ENCODE measurements around the gene MYL10. TPM values are rescaled to one million over a fixed set of nuclear protein-coding genes. Genes with fewer than 3 reads are reported as not detected.

The MYL10 gene
- total and polyA plus RNA-seq, 2 of the 8 experiments (the other 6 are each of a cell fraction or from before 2014, with no cell fraction given) = 0.18 TPM; not detected in 1

DNA sequence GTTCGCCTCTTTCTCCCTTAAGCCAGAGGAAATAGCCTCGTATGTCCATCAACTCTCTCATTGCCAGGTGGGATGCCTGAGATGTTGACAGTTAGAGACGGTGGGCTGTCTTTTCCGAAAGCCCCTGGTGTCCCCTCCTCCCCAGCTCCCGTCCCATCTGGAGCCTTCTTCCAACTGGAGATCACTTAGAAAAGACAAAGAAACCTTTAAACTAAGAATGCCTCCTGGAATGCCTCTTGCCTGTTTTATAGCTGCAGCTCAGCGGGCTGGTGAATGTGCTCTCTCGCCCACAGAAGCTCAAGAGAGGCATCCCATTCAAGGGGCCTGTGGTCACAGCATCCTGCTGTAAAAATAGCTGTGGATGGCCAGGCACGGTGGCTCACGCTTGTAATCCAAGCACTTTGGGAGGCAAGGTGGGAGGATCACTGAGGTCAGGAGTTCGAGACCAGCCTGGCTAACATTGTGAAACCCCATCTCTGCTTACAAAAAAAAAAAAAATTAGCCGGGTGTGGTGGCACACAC is 5.2 kb upstream of the MYL10 start:
- no peak for FAIRE-seq
- Histone ChIP-seq H2BK15ac (ENCODE audit: low read length) (no peak overlapping the region), H3K56ac (replicated peaks; ENCODE audit: insufficient read length, low read depth, low read length) (no peak overlapping the region), H3K23me2 (ENCODE audit: low read depth, low read length) (no peaks in the 10 kb centered on the region), H4K5ac (ENCODE audit: insufficient read length, low read depth, low read length) (no peak overlapping the region), H3K14ac (ENCODE audit: insufficient read length) (no peak overlapping the region), H2AK5ac (ENCODE audit: low read depth, low read length) (no peak overlapping the region), H4K8ac (ENCODE audit: extremely low read depth, insufficient read depth, low read length) (no peak overlapping the region), H3K79me2 (ENCODE audit: control insufficient read depth in 1 of 2, insufficient read depth in 2 of 2, low read length in 2 of 2) (no peaks in the 10 kb centered on the region), H3K4me2 (ENCODE audit: insufficient read depth in 1 of 2, low read depth in 2 of 2, low read length in 2 of 2) (no peak overlapping the region), H3K9me3 (ENCODE audit: insufficient read depth in 2 of 2, low read depth in 1 of 2, low read length in 1 of 2) (0 out of 4 replicates have a peak, but pooled peaks cover 0 to 5% of the 10 kb centered on the region in 2 experiments), H2BK120ac (replicated peaks; ENCODE audit: low read depth, low read length) (no peak overlapping the region), H2BK5ac (ENCODE audit: low read depth, low read length) (no peak overlapping the region), H2BK12ac (ENCODE audit: low read depth, low read length) (no peak overlapping the region), H2BK20ac (ENCODE audit: low read length) (no peak overlapping the region), H3K23ac (ENCODE audit: insufficient read length) (no peak overlapping the region), H4K20me1 (replicated peaks in 1 of 2; ENCODE audit: control insufficient read depth in 1 of 2, insufficient read depth in 2 of 2, low read length in 2 of 2) (no peaks in the 10 kb centered on the region), H3K4ac (replicated peaks; ENCODE audit: insufficient read length, low read depth, low read length) (no peak overlapping the region), H3K27me3 (replicated peaks in 1 of 4; ENCODE audit: control insufficient read depth in 3 of 4, extremely low read depth in 1 of 4, insufficient read depth in 3 of 4, low read length in 3 of 4) (no peaks in the 10 kb centered on the region), H3K9ac (replicated peaks in 1 of 4; ENCODE audit: extremely low read depth in 1 of 4, low read depth in 3 of 4, low read length in 3 of 4) (no peak overlapping the region), H3K18ac (ENCODE audit: extremely low read depth, low read length) (no peak overlapping the region), H3K27ac (ENCODE audit: low read depth, low read length) (no peak overlapping the region), H3K4me1 (replicated peaks in 1 of 4; ENCODE audit: control insufficient read depth in 3 of 4, insufficient read depth in 4 of 4, low read length in 3 of 4) (peaks cover 0 to 4% (median 2%) of the 10 kb centered on the region in 4 experiments; a peak in 4 of 7 replicates), H2AFZ (ENCODE audit: low read length) (no peak overlapping the region), H4K91ac (replicated peaks; ENCODE audit: insufficient read length, low read length) (no peak overlapping the region), H3K4me3 (ENCODE audit: extremely low read depth in 1 of 4, insufficient read depth in 2 of 4, low read depth in 3 of 4, low read length in 4 of 4) (no peak overlapping the region), H3K36me3 (ENCODE audit: control insufficient read depth in 2 of 4, insufficient read depth in 4 of 4, low read length in 3 of 4) (no peaks in the 10 kb centered on the region), H3K79me1 (ENCODE audit: low read depth, low read length) (no peaks in the 10 kb centered on the region)
- 81% methylated on average over 11 of the region's 11 CpGs; no CpG with 5 or more reads in 1 of the 2 experiments for WGBS, 2 experiments (ENCODE audit: extremely low coverage in 1 of 2, insufficient coverage in 1 of 2, insufficient read length in 1 of 2, insufficient replicate concordance in 2 of 2, low coverage in 1 of 2, low lambda C conversion rate in 2 of 2, missing lambda C conversion rate in 1 of 2)
- TF ChIP-seq TCF12 (IDR thresholded peaks at IDR 0.05; ENCODE audit: low read depth, low read length) (0 out of 2 replicates have a peak, but pooled peaks have one; percentile 49), CREB1 (IDR thresholded peaks at IDR 0.05) (no peak), KDM1A (IDR thresholded peaks at IDR 0.05; ENCODE audit: borderline replicate concordance, low read length) (peak; percentile 38; the same call in 1 of the 2 replicates), RNF2 (IDR thresholded peaks at IDR 0.05; ENCODE audit: borderline replicate concordance, low read depth, low read length, missing control alignments, poor library complexity, severe bottlenecking) (no peak)
- no peak for DNase-seq (ENCODE audit: low read depth in 1 of 2, low spot score in 2 of 2)
- ChIA-PET CTCF (ENCODE audit: partially characterized antibody) (interaction anchor here (0.7 to 1.4 kb wide), 5 partner anchors 10 to 143 kb away, joined by 3 to 4 read pairs (median 3); no protein-coding TSS in a partner anchor), POLR2A (ENCODE audit: partially characterized antibody) (interaction anchor here (0.7 to 1.2 kb wide), 2 partner anchors 10 to 34 kb away, joined by 3 read pairs; no protein-coding TSS in a partner anchor)
